ENCODE results near the gene PRKN.

PRKN gene

DNA sequence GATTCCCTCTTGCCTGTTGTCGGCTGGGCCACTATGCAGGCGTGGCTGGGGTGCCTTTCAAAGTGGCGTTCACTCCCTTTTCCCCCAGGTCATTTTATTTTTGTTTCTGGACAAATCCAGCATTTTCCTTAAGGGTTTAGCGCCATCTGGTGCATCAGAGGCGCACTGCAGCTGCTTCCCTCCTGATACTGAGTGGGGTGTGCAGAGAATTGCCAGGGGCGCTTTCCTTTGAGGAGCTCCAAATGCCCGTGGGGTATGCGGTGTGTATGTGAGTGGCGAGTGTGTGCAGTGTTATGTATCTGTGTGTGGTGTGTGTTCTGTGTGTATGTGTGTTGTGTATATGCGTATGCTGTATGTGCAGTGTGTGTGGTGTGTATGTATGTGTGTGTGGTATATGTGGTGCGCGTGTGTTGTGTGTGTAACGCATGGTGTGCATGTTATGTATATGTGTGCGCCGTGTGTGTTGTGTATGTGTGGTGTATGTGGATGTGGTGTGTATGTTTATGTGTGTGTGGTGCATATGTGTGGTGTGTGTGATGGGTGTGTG, 1353.6 kb downstream of the PRKN start:
- H3K4me3 ChIP-seq (ENCODE audit: low read length): no peak overlapping the region
- TF ChIP-seq, protein P1, sequence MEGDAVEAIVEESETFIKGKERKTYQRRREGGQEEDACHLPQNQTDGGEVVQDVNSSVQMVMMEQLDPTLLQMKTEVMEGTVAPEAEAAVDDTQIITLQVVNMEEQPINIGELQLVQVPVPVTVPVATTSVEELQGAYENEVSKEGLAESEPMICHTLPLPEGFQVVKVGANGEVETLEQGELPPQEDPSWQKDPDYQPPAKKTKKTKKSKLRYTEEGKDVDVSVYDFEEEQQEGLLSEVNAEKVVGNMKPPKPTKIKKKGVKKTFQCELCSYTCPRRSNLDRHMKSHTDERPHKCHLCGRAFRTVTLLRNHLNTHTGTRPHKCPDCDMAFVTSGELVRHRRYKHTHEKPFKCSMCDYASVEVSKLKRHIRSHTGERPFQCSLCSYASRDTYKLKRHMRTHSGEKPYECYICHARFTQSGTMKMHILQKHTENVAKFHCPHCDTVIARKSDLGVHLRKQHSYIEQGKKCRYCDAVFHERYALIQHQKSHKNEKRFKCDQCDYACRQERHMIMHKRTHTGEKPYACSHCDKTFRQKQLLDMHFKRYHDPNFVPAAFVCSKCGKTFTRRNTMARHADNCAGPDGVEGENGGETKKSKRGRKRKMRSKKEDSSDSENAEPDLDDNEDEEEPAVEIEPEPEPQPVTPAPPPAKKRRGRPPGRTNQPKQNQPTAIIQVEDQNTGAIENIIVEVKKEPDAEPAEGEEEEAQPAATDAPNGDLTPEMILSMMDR (IDR thresholded peaks at IDR 0.05; ENCODE audit: insufficient read depth, low read depth, low read length, missing control alignments): peak; percentile 98
- DNase-seq (ENCODE audit: low read depth): peak; percentile 67

DNA sequence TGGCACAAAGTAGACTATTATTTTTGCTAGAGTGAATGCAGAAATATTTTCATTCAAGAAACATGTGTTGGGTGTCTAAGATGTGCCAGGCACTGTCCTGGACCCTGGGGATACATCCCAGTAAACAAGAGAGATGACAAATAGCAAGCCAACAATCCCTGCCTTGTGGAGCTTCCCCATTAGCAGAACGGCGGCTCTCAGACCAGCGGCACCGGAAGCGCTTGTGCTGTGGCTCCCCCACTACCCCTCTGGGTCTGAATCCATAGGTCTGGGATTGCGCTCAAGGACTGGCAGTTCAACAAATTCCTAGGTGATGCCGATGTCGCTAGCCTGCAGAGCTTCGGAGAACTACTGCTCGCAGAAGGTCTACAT, 1355.2 kb downstream of the PRKN start:
- TF ChIP-seq, protein P1 (IDR thresholded peaks at IDR 0.05; ENCODE audit: insufficient read depth, low read depth, low read length, missing control alignments): no peak
- H3K4me3 ChIP-seq (ENCODE audit: low read length): no peak overlapping the region
- no peak for DNase-seq (ENCODE audit: low read depth)

DNA sequence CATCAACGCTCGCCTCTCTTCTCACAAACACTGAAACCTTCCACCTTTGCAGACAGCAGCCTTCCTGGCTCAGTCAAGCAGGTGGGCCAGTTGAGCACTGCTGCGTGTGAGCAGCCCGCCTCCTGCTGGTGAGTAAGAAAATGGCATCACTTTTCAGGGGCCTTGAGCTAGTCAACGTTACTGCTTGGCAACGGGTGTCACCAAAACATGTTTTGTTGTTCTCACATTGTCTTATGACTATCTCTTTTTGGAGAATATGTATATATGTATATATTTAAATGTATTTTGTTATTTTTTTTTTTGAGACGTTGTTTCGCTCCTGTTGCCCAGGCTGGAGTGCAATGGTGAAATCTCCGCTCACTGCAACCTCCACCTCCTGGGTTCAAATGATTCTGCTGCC, 1356.7 kb downstream of the PRKN start:
- H3K4me3 ChIP-seq (ENCODE audit: low read length): no peak overlapping the region
- TF ChIP-seq, protein P1 (IDR thresholded peaks at IDR 0.05; ENCODE audit: insufficient read depth, low read depth, low read length, missing control alignments): peak; percentile 97
- peak; percentile 86 for DNase-seq (ENCODE audit: low read depth)

DNA sequence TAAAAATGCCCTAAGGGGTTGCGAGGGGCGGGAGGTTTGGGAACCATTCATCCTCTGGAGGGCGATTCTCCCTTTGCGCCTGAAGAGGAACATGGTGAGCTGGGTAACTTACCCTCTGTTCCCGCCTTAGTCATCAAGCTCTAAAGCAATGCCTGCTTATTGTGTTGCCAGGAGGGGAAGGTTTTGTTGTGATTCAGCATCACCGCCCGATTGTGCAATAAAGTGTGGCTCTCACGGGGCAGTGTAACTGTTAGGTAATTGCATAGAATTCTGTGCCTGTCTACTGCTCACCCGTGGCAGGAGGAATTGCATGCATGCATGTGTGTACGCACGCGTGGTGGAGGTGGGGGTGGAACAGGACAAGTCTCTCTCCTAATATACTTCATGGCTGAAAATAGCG, 1358.2 kb downstream of the PRKN start:
- TF ChIP-seq, protein P1 (IDR thresholded peaks at IDR 0.05; ENCODE audit: insufficient read depth, low read depth, low read length, missing control alignments): peak; percentile 32
- H3K4me3 ChIP-seq (ENCODE audit: low read length): no peak overlapping the region
- peak; percentile 99 for DNase-seq (ENCODE audit: low read depth)

DNA sequence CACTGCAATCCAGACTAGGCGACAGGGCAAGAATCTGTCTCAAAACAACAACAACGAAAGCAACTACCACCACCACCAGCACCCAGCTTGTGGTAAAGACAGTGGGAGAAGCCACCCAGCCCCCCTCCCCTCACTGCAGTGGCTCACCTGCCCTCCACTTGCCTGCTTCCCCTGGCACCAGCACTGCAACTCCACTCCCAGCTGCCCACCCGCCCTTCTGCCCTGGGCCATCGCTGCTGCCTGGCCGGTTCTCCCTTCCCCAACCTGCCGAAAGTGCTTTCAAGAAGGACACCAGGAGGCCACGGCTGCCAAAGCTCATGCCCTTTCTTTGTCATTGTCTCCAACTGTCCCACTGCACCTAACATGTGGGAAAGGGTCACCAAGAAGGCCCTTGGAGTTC, 1359.1 kb downstream of the PRKN start:
- TF ChIP-seq, protein P1 (IDR thresholded peaks at IDR 0.05; ENCODE audit: insufficient read depth, low read depth, low read length, missing control alignments): no peak
- no peak for DNase-seq (ENCODE audit: low read depth)
- no peak overlapping the region for H3K4me3 ChIP-seq (ENCODE audit: low read length)

DNA sequence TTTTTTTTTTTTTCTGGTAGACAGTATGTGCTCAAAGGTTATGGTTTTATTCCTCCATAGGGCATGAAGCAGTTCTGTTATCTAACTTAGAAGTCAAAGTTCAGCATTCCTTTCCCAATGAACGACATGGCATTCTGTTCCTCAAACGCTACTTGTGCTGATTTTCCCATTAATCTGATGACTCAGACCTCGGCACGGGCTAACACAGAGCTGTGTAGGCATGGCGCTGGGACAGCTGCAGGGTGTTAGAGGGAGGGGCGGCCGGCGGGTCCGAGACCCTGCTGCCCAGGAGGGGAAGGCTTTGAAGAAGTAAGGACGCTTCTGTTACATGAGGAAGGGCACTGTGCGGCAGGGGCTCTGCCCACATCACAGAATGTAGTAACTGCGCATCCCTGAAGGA, 1360.1 kb downstream of the PRKN start:
- TF ChIP-seq, protein P1 (IDR thresholded peaks at IDR 0.05; ENCODE audit: insufficient read depth, low read depth, low read length, missing control alignments): no peak
- H3K4me3 ChIP-seq (ENCODE audit: low read length): no peak overlapping the region
- no peak for DNase-seq (ENCODE audit: low read depth)

DNA sequence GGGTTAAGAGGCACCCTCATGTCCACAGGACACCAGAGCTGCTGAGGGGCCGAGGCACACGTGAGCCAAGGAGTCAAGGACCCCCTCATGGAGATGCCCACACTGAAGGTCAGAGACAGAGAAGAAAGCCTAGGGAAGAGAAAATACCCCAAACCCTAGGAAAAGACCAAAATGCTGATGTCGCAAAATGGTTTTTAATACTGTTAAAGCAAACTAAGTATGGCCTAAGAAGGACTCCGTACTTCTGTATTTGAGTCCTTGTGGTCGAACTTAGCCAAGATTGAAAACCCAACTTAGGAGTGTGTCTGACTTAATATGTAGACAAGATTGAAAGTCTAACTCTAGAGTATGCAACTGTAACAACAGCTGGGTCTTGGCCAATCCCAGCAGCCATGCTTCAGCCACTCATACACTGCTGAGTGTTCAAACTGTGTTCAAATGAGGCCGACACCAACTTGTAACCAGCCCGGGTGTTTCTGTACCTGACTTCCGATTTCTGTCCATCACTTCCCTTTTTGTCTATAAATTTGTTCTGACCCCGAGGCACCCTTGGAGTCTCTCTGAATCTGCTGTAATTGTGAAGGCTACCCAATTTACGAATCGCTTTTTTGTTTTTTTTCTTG, 1361.2 kb downstream of the PRKN start:
- TF ChIP-seq, protein P1 (IDR thresholded peaks at IDR 0.05; ENCODE audit: insufficient read depth, low read depth, low read length, missing control alignments): no peak
- H3K4me3 ChIP-seq (ENCODE audit: low read length): no peak overlapping the region
- no peak for DNase-seq (ENCODE audit: low read depth)

Measured in epithelial cell of esophagus (primary cell).